Endometrium (tissue), 2 donors: ENCODE results near the gene TNN.

Experiments used
- FAIRE-seq: peaks from 2 replicates; lab custom pipeline; 2012; peaks lifted over from hg19 to GRCh38; lab: Jason Lieb, UNC
- donor health status: control.
- donor health status: control.

TNN gene

GRCh38 chr1:175116210-175116798, 48.7 kb downstream of the TNN start:
- no peak for FAIRE-seq

- FAIRE-seq: no peak
Observed at GRCh38 chr1:175116903-175117302, 49.3 kb downstream of the TNN start.

GRCh38 chr1:175118375-175119367, 51.0 kb downstream of the TNN start:
- FAIRE-seq: peak; percentile 62

GRCh38 chr1:175120511-175120910, 52.9 kb downstream of the TNN start:
- no peak for FAIRE-seq

GRCh38 chr1:175124861-175125260, 57.2 kb downstream of the TNN start:
- FAIRE-seq: no peak

GRCh38 chr1:175126347-175126746, 58.7 kb downstream of the TNN start:
- no peak for FAIRE-seq

- no peak for FAIRE-seq
Observed at GRCh38 chr1:175127565-175127964, 59.9 kb downstream of the TNN start.

- FAIRE-seq: no peak
Observed at GRCh38 chr1:175128523-175128922, 60.9 kb downstream of the TNN start.

GRCh38 chr1:175129182-175129581, 61.5 kb downstream of the TNN start:
- peak; percentile 71 for FAIRE-seq

GRCh38 chr1:175129644-175129996, 62.0 kb downstream of the TNN start:
- no peak for FAIRE-seq

- no peak for FAIRE-seq
Observed at GRCh38 chr1:175129997-175130648, 62.5 kb downstream of the TNN start.

- no peak for FAIRE-seq
Observed at GRCh38 chr1:175130649-175131045, 63.0 kb downstream of the TNN start.

GRCh38 chr1:175131095-175131494, 63.5 kb downstream of the TNN start:
- FAIRE-seq: no peak

- FAIRE-seq: no peak
Observed at GRCh38 chr1:175132436-175132835, 64.8 kb downstream of the TNN start.

- no peak for FAIRE-seq
Observed at GRCh38 chr1:175133673-175134435, 66.2 kb downstream of the TNN start.

- FAIRE-seq: no peak
Observed at GRCh38 chr1:175134500-175134899, 66.9 kb downstream of the TNN start.

GRCh38 chr1:175136246-175136645, 68.6 kb downstream of the TNN start:
- FAIRE-seq: no peak

GRCh38 chr1:175137369-175137768, 69.7 kb downstream of the TNN start:
- no peak for FAIRE-seq

- no peak for FAIRE-seq
Observed at GRCh38 chr1:175138579-175138978, 70.9 kb downstream of the TNN start.

- no peak for FAIRE-seq
Observed at GRCh38 chr1:175145899-175146528, 78.4 kb downstream of the TNN start.

- no peak for FAIRE-seq
Observed at GRCh38 chr1:175146529-175147213, 79.0 kb downstream of the TNN start.
